Astrocyte (in vitro differentiated cells and primary cell): ENCODE data around the gene IGF1R.

Experiments
- CTCF ChIP-seq: IDR thresholded peaks from 2 replicates; pipeline ENCODE4 v1.5.1; 2011; ENCODE audit warnings: low read depth, mild to moderate bottlenecking, inconsistent platforms, low read length, moderate library complexity; ENCODE audit not compliant: insufficient read depth
- EZH2 ChIP-seq: IDR thresholded peaks from 2 replicates; pipeline ENCODE4 v1.6.1; 2012; ENCODE audit warnings: mild to moderate bottlenecking, low read length, inconsistent platforms; ENCODE audit not compliant: insufficient read depth

DNA sequence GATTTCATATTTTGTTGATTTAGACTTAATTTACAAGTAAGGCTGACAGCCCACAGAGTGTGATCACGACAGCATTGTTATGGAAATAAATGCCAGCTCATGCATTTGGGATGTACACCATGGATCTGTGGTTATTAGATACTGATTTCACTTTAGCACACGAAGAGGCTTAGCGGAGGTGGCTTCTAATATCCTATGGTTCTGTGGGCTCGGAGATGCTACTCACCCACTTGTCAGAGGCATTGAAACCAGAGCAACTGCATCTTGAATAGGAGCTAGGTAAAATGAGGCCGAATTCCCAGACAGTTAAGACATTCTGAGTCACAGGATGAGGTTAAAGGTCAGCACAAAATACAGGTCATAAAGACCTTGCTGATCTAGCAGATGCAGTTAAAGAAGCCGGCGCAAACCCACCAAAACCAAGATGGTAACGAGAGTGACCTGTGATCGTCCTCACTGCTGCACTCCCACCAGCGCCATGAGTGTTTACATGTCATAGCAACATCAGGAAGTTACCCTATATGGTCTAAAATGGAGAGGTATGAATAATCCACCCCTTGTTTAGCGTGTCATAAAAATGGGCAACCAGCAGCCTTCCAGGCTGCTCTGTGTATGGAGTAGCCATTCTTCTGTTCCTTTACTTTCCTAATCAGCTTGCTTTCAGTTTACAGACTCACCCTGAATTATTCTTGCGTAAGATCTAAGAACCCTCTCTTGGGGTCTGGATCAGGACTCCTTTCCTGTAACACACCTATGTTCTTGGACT lies 241.8 kb downstream of the IGF1R start:
- no peak for TF ChIP-seq EZH2
- no peak for TF ChIP-seq CTCF
